NCI-H2029 (cell line): ENCODE results near the gene AFF3.

ENCODE experiments used
- DNase-seq: peaks from one replicate; lab custom pipeline; 2025; lab: John Stamatoyannopoulos, UW

Gene AFF3

DNA sequence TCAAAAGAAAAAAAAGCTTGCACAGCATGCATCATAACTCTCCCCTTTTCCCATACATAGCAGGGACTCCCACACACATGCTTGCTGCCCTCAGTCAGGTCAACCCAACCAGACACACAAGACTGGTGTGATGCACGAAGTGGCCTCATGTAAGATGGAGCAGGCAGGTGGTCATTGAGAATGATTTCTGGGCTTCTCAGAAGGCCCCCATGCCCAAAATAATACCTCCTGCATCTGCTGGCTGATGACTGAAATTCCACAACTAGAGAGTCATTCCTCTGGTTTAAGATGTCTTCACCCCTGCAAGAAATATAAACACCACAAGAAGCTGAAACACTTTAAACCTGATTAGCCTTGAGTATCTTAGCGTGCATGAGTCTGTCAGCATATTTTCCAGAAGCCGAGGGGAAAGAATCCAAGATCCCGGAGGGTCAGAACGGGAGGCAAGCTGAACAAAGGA, 131.1 kb downstream of the AFF3 start:
- DNase-seq = no peak

DNA sequence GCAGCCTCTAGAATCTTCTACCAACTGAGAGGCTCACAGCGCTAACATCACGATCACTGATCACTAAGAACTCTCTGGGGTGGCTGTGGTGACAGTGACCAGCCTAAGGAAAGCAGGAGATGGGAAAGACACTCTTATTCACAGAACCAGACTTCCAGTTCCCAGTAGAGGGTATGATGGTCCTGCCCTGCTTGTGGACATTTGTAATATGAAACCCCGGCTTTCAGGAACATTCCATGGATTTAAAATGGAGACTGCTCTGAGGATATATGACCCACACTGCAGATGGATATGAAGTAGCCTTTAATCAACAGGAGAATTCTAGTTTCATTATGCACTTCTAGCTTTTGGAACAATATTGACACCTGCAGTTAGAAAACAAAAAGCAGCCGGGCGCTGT, 131.8 kb downstream of the AFF3 start:
- DNase-seq = no peak

DNA sequence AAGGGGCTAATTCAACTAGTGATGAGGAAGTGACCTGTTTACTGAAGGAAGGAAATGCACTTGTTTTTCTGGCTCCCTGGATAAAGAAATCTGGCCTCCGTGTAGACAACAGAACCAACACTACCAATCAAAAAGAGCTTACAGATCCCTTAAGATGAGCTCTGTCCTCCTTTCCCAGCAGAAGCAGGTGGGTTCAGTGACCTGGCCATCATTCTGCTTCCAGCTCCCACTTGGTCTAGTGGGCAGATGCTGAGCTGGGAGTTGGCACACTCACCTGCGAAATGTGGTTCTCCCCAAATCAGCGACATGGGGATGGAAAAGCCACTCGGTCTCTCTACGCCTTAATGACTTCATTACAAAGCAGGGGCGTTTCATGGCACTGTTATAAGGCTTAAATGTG, 132.6 kb downstream of the AFF3 start:
- no peak for DNase-seq

DNA sequence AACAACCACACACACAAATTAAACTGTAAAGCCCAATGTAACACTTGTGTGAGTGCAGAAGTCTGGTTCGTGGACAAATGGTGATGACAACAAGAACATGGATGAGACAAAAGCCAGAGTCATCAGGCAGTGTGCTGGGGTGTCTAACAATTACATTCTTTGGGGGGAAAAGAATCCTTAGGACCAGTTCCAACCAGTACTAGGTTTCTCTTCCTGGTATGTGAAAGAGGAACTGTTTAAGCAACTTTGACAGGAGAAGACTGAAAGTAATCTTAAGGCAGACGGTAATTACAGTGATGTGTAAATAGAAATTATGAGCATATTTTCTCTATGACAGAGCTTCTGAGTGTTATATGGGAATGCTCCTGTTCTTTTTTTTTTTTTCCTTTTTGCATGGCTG, 133.4 kb downstream of the AFF3 start:
- no peak for DNase-seq

DNA sequence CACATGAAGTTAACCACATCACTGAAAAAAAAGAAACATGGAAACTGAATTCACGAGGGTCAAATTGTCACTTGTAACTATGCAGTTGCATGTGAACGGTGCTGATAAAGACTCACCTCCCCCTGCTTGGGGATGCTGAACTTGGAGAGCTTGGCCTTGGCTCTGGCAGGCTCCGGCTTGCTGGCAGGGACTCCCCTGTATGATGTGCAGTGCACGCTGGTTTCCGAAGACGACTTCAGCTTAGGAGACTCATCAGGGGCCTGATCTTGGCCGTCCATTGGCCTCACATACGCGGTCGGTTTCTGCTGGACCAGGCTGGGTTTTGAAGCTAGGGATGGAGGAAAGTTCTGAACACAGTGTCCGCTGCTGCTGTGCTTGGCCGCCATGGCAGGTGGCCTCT, 135.9 kb downstream of the AFF3 start:
- DNase-seq = no peak

DNA sequence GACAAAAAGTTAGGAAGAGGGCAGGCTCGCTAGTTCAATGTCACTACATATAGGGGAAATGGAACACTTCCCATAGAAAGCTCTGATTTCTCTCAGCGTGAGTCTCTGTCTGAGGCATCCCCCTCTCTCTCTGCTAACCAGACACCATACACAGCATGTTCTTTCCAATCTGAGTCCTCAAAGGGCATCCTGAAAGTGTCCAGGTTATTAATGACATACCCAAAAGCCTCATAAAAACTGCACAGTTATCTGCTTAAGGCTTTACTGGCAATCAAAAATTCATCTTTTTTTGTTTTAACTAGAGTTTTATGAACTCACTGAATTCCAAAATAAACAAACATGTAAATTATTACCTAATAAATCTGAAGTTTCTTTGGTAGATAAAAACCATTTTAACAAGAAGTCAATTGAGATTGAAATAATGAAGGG, 137.4 kb downstream of the AFF3 start:
- DNase-seq = no peak

DNA sequence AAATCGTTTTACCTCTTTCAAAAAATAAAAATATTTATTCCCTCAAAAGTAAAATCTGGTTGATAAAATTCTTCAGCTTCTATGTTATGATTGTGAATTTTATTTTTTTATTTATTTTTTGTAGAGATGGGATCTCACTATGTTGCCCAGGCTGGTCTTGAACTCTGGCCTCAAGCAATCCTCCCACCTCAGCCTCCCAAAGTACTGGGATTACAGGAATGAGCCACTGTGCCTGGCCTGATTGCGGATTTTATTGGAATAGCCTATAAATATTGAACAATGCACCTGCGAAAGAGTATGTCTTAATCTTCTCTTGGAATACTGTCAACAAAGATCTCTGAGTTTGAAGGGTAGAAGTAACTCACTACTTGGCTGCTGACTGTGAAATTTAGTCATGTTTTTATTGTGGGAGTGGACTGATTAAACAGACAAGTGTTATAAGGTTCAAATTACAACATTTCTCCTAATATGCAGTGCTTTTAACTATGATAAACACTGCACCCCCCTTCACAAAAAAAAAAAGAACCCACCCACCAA, 138.0 kb downstream of the AFF3 start:
- DNase-seq = no peak

DNA sequence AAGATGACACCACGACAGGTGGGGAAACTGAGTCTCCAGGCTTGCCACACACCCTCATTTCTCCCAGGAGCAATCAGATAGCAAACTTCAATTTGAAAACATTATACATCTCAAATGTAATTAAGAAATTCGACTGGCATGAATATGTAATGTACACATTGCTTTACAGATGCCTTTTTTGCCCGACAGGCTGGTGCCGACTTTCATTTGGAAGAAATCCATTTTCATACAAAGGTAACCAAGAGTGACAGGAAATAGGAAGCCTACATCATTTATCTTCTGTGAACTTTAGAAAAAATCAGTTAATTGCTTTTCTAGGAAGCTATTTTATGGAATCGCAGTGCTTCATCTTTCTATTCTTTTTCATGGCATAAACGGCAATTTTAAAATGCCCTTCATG, 140.3 kb downstream of the AFF3 start:
- DNase-seq = no peak

DNA sequence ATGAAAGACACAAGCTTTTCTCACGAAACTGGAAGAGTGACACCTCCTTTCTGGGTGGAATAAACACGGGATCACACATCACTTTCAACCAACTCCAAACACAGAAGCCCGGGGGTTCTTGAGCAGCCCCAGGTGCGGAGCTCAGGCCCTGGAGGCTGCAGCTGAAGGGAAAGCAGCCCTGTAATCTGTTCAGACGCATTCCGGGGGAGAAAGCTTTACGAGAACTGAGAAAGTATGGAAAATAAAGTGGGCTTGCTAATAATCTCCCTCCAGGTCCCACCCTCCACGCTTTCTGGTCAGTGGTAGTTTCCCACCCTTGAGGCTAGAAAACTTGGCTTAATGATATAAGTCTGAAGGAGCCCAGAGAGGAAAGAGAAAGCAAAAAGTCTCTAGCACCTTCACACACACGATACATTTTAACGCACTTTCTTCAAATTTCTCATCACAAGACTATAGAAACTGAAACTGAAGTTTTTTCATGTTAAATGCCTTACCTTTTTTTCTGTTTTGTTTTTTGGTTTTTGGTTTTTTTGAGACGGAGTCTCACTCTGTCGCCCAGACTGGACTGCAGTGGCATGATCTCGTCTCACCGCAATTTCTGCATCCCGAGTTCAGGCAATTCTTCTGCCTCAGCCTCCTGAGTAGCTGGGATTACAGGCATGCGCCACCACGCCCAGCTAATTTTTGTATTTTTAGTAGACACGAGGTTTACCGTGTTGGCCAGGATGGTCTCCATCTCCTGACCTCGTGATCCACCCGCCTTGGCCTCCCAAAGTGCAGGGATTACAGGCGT, 141.3 kb downstream of the AFF3 start:
- no peak for DNase-seq

DNA sequence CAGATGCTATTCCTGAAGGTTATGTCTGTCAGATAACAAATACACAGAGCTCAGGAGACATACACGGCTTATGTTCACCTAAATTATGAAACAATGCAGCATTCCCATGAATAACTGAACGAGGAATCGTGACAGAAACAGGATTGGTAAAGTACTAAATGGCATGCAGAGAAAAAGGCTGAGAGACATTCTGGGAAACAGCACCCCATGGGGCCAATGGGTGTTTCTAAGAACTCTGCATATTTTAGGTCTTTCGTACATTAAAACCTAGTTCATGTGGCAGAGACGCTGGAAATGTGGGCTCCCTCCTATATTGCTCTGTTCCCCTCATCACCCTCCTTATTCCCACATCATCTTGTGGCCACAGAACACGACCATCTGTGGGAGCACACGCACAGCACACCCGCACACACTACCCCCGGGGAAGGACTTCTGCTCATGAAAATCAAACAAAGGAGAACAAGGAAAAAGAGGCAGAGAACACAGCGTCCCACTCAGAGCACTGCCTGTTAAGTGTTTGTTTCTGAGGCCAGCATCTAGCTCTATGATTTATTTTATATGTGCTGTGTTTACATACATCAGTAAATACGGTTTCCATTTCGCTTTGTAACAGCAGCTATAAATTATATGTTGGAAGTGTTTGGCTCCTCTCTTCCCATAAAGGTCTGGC, 143.6 kb downstream of the AFF3 start:
- DNase-seq = peak; percentile 12

DNA sequence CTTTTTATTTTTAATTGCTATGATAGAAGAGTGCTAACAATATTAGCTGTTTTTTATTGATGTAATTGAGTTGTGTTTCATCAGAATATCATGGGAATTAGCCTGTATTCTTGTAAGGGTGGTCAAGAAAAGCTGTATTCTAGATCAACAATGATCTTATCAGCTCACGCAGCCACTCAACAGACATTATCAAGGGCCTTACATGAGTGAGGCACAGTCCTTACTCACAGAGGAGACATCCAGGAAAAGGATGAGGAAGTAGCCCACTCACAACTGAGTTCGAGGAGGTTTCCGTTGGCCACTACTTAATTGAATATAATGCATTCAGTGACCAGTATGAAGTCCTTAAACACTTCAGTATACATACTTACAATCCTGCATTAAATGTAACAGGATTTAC, 152.5 kb downstream of the AFF3 start:
- no peak for DNase-seq

DNA sequence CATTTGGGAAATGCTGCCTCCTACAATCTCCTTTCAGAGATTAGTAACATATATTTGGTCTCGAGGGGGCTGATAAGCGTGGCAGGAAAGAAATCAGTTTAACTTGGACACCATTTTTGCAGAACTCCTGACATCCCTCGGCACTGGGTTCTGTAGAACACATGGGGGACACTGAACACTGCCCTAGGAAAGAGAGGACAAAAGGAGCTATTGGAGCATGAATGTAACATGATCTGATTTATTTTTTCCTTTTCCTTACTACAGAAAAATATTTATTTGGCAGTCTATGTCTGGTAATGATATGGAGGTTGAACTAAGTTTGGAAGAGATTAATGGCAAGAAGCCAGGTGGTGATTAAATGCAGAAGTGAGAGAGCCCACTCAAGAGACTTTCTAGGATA, 153.8 kb downstream of the AFF3 start:
- no peak for DNase-seq

DNA sequence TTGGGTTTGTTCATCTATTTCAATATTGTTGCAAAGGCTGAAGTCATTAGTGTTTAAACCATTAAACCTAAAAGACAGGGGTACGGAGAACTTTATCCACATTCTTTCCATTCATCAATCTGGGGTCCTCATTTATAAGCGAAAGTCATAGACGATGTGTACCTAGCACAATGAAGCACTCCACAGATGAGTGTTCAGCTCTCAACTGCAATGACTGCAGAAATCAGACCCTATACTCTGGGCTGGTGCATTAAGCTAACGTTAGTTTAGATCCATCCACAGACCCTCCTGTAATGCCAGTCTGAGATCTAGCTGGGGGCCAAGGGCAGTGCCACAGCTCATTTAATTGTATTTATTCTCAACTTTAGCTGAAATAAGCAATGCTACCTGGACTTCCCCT, 155.2 kb downstream of the AFF3 start:
- DNase-seq = no peak

DNA sequence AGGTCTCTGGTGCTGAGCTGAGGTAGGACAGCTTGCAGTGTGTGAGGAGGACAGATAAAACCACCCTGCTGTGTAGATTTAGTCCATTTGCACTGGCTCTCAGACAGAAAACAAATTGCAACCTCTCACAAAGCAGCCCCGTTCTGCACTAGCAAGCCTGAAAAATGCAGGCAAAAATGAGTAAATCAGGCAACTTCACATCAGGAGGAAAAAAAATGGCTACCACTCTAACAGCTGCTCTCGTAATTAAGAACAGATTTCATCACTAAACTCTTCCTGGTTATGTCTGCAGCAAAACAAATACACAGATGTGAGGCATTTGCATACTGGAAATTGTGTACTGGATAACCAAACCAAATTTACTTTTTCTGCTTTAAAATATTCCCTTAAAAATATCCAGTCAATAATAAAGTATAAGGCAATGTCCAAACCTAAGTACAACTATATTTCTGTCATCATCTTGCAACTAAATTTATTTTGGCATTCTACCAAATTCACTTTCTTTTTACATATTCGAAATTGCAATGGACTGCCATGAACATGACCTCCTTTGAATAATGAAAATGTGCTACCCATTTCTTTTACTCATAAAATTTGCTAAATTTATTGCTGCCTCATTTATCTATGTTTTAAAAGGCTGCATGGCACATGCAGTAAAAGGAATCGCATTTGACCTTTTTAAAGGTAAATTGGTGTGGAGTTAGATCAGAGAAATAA, 157.4 kb downstream of the AFF3 start:
- DNase-seq = no peak

DNA sequence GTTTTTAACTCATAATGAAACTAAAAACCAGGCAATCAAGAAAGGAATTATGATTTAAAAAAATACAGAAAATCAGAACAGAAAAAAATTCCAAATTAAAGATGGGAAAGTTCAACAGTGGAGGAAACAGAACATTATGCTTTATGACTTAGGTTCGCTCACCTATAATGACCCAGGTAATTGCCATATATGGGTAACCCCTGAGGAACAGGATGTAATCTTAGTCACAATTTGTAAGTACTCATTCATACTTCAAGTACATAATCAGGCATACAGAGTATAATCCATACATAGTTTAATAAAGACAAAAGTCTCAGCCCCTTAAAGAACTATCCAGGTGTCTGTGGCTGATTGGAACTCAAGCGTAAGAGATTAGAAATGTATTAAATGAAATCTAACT, 159.6 kb downstream of the AFF3 start:
- no peak for DNase-seq

DNA sequence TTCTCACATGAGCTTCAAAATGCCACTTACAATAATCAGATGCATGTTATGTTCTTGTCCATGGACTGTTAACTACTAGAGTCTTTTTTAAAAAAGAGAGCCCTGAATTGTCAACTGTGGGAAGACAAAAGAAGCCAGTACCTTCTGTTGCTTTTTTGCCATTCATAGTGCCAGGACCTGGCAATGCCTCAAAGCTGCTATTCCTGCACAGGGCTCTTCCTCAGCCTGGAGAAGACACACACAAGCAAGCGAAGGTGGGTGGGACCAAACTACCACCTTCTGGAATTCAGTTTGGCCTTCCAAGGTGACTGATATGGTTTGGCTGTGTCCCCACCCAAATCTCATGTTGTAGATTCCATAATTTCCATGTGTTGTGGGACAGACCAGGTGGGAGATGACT, 160.6 kb downstream of the AFF3 start:
- no peak for DNase-seq

DNA sequence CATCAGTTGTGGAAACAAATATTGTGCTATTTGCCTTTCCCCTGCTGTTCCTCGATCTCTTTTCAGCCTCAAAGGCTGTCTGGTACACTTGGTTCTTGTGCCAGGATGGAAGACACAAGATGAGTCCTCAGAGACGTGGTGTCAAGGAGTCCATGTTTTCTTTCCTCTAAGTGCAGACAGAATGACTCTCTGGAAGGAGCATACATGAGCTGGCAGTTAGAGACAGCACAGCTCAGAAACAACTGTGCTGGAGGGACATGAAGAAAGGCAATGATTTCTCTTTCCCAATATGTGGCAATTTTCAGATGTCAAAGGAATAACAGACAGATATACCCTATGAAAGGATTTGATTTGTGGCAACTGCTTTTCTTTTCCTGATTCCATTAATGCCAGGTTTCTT, 162.2 kb downstream of the AFF3 start:
- no peak for DNase-seq

DNA sequence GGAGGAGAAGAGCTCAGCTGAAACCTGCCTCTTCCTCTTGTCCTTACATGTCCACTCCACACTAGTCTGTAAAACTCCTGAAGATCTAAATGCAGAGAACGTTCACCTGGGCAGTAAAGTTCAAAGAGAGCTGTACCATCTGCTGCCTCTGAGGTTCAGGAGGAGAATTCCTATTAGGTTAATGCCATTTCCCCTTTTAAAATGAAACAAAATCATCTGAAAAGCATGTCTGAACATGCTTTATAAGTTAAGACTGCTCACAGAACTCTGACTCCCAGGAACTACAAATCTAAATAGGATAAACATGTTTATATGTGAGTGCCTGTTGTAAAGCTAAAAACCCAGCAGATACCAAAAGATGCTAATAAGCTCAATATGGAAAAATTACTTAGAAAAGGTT, 164.4 kb downstream of the AFF3 start:
- no peak for DNase-seq

DNA sequence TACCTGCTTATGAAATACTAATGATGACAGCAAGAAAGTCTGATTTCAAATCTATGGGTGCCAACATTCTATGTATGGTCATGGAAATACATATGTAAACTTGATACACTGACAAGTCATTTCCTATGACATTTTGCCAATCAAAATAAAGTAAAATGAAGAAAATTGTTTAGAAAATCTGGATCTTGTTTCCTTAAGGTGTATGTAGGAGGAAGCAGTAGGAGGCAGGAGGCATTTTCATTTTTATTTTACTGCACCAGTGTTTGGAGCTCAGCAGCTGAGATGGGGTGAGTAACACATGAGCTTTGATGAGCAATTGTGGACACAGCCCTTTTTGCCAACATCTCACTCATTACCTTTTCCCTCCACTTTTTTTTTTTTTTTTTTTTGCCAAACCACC, 167.0 kb downstream of the AFF3 start:
- DNase-seq = no peak

DNA sequence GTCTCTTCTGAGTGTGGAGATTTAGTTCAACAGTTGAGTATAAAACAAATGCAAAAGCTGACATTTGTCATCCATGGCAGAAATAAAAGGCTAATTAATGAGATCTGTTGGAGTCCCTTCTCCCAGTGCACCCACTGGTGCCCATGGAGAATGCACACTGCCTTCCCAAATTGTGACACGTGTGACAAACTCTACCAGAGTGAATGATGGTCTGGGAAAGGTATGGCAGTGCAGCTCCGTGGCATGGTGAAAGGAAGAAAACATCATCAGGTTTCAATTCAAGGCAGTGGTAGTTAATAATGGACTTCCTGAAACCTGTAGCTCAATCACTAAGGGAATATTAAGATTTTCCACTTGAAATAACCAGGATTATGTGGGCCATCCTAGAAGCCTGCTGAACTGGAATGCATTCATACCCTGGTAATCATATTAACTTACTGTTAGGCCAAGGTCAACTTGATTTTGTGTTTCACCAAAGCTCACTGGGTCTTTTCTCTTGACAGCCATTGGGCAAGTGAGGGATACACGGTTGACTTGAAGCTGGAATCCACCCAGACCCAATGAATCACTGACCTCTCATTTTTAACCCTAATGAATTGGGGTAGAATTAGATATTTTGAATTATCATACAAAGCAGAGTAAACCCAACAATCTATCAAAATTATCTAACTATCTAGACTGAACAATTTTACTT, 167.6 kb downstream of the AFF3 start:
- DNase-seq = no peak

DNA sequence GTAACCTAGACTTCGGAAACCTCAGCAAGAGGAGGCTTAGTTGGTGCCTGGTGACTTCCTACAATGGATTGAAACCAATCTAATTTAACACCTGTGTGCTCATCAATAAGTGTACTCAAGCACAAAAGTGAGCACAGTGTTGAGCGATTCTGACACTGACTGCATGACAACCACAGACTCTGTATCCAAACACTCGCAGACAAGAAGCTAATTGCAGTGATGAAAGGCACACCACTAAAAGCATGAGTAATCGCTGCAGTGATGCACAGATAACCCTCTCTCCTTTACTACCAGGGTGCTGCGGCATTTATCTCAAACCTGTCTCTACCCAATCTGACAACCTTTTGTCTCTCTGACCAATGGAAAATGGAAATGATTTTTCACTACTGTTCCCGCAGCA, 168.1 kb downstream of the AFF3 start:
- no peak for DNase-seq

DNA sequence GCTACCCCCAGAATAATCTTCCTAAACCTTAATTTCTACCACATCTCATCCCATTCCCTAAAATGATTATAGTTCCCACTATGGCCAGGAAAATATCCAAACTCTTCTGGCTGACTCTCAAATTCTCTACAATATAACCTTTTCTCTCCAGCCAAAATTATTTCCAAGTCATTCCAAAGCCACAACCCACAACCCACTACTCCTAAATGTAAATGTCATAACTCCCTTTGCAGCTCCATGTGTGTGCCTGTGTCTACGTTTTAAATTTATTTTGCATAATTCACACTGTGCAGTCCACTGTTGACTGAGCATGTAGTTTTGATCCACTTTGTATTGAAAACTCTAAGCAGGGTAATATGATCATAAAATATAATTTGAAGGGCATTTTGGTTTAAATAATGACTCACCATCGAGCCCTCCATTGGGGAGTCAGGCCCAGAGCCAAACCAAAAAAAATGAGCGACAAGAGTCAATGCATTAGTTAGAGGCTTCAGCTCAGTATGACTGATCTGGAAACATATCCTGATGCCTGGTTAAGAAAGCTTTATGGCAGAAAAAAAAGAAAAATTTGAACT, 171.0 kb downstream of the AFF3 start:
- no peak for DNase-seq
